H1 (cell line): Measurements from ENCODE around the gene MAS1L. TPM values are rescaled to one million over a fixed set of nuclear protein-coding genes. Genes with fewer than 3 reads are reported as not detected.

ENCODE experiments used
- CBX8 ChIP-seq: fragments of 300-800, 300-1000 bp; sonication (generic); IDR thresholded peaks from 2 replicates; pipeline ENCODE4 v1.7.1; 2016; ENCODE audit warnings: low read depth, low read length, borderline replicate concordance
- CHD1 ChIP-seq: IDR thresholded peaks from 2 replicates; pipeline ENCODE4 v1.6.1; 2012; ENCODE audit warnings: low read depth, low read length, improper control_type of control experiment
- CREB1 ChIP-seq: IDR thresholded peaks from 2 replicates; pipeline ENCODE4 v1.6.1; 2012; ENCODE audit warnings: inconsistent platforms
- RNF2 ChIP-seq: fragments of 200-900, 300-1000 bp; sonication (generic); IDR thresholded peaks from 2 replicates; pipeline ENCODE4 v1.7.1; 2016; ENCODE audit warnings: borderline replicate concordance, low read depth, mild to moderate bottlenecking, antibody characterized with exemption, low read length; ENCODE audit not compliant: poor library complexity, severe bottlenecking; ENCODE audit errors: missing control alignments
- SIRT6 ChIP-seq: IDR thresholded peaks from one replicate; pipeline ENCODE4 v1.7.1; 2012; ENCODE audit warnings: low read length, inconsistent platforms
- polyA plus RNA-seq, 7 experiments: library from polyadenylated mRNA; depleted of rRNA in 3 of 7; stranded (reverse) in 5 of 7; unstranded in 2 of 7; fragments of >200 nt in 5 of 7; fragments of 200-250 nt in 2 of 7; gene quantifications; 1 replicate in 5 of 7; 2 replicates in 1 of 7; 4 replicates in 1 of 7; pipeline versions ENCODE4 v1.2.1 to v1.2.3, GENCODE V29; 2011 to 2013; ENCODE audit warnings: missing spikeins in 2 of 7, mixed read lengths in 2 of 7
- total RNA-seq: library from RNA; stranded (reverse); fragmentation: NEBNext Ultra II Directional; extraction: Animal tissue kit (Norgen Biotek cat#: 25700); gene quantifications from 2 replicates; pipeline ENCODE4 v1.2.1, GENCODE V29; 2021
- TF ChIP-seq, protein P1 (sequence below), 3 experiments: IDR thresholded peaks; 1 replicate in 2 of 3; 2 replicates in 1 of 3; pipeline versions ENCODE4 v1.5.1 to v1.6.1; 2011; ENCODE audit warnings: low read length in 3 of 3, mild to moderate bottlenecking in 3 of 3, inconsistent platforms in 2 of 3, low read depth in 1 of 3, moderate library complexity in 1 of 3; ENCODE audit not compliant: insufficient read depth in 1 of 3; ENCODE audit errors: control extremely low read depth in 1 of 3

Gene MAS1L
- total and polyA plus RNA-seq, 2 of the 8 experiments (the other 6 are each of a cell fraction or from before 2014, with no cell fraction given), result not detected

DNA sequence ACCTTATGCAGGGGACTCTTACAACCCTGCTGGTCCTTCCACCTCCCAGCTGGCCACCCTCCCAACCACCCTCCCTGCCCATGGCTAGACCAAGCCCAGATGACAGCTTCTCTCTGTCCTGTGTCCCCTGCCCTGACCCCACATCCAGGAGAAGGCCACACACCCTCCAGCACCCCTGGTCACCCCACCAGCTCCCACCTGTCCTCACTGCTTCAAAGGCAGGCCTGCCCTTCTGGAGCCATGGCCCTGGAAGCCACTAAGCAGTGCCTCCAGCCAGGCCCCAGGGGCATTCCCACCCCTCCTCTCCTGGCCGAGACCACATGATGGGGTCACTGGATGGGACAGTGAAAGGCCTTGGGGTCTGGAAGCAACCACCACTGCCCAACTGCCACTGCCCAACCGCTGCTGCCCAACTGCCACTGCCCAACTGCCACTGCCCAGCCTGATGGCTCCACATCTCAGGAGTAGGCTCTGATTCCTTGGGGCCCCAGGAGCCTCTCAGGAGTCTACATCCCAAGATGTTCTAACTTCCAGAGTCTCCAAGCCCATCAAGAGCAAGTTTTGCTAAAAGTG lies 41.3 kb upstream of the MAS1L start (continued):
- TF ChIP-seq RNF2, result no peak
- no peak for TF ChIP-seq CREB1
- TF ChIP-seq, protein P1, sequence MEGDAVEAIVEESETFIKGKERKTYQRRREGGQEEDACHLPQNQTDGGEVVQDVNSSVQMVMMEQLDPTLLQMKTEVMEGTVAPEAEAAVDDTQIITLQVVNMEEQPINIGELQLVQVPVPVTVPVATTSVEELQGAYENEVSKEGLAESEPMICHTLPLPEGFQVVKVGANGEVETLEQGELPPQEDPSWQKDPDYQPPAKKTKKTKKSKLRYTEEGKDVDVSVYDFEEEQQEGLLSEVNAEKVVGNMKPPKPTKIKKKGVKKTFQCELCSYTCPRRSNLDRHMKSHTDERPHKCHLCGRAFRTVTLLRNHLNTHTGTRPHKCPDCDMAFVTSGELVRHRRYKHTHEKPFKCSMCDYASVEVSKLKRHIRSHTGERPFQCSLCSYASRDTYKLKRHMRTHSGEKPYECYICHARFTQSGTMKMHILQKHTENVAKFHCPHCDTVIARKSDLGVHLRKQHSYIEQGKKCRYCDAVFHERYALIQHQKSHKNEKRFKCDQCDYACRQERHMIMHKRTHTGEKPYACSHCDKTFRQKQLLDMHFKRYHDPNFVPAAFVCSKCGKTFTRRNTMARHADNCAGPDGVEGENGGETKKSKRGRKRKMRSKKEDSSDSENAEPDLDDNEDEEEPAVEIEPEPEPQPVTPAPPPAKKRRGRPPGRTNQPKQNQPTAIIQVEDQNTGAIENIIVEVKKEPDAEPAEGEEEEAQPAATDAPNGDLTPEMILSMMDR (IDR thresholded peaks at IDR 0.05; ENCODE audit: control extremely low read depth in 1 of 3, insufficient read depth in 1 of 3, low read depth in 1 of 3, low read length in 3 of 3), result no peak
- TF ChIP-seq CHD1, result no peak
- no peak for TF ChIP-seq SIRT6
- no peak for TF ChIP-seq CBX8
